Measurements from ENCODE around the gene PLAC8L1. TPM values are rescaled to one million over a fixed set of nuclear protein-coding genes. Genes with fewer than 3 reads are reported as not detected.

Gene PLAC8L1
- total and polyA plus RNA-seq, 2 of the 13 experiments (the other 11 are each of a cell fraction or from before 2014, with no cell fraction given) = 0.44 TPM; not detected in 1

DNA sequence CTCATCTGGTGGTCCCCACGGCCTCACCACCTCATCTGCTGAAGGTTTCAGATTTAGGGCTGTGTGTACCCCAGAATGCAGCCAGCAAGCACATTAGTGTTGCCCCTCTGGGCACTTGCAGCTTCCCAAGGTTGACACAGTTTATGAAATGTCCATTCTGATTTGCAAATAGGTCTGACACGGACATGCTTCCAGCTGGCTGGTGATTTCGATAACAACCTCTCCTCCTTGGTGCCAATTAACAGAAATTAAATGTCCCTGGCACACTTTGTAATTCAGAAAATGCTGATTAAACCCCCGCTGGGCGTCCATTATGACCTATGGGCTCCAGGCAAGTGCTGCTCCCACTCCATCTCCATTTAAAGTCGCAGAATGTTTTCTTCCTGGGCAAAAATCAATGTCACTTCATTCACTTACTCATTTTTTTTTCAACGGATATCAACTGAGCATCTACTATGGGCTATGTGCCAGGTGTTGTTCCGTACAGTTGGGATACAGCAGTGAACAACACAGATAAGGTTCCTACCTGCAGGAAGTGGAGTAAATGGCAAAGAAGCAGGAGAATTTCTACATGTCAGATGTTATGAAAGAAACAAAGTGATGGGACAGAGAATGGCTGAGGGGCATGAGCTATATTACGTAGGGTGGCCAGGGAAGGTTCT lies 32.0 kb downstream of the PLAC8L1 start:
- ATAC-seq (no peak), DNase-seq (ENCODE audit: low spot score) (no peak), FAIRE-seq (no peak)
- Histone ChIP-seq H3K4me2 (ENCODE audit: low read depth, low read length) (no peak overlapping the region), H3K4me1 (ENCODE audit: insufficient read depth, low read length) (peaks cover 8% of the 10 kb centered on the region; the same call in 1 of the 2 replicates), H2AFZ (ENCODE audit: low read length) (no peak overlapping the region), H3K27ac (ENCODE audit: extremely low read length, insufficient read depth, low read length) (no peak overlapping the region), H3K27me3 (ENCODE audit: control insufficient read depth in 1 of 2, insufficient read depth in 2 of 2, low read length in 2 of 2) (no peaks in the 10 kb centered on the region), H4K20me1 (ENCODE audit: insufficient read depth, low read length) (no peaks in the 10 kb centered on the region), H3K9ac (ENCODE audit: insufficient read depth, low read depth, low read length) (no peak overlapping the region), H3K36me3 (replicated peaks in 1 of 2; ENCODE audit: control insufficient read depth in 1 of 2, insufficient read depth in 2 of 2, low read length in 2 of 2) (no peaks in the 10 kb centered on the region), H3K79me2 (ENCODE audit: insufficient read depth, low read length) (no peaks in the 10 kb centered on the region), H3K9me3 (ENCODE audit: low read length) (no peaks in the 10 kb centered on the region), H3K4me3 (replicated peaks in 1 of 3; ENCODE audit: insufficient read depth in 1 of 3, low read depth in 2 of 3, low read length in 3 of 3) (no peak overlapping the region)
- intact Hi-C loops (cut with micrococcal nuclease; ENCODE audit: unreplicated experiment) (no loop called here), in situ Hi-C loops (cut with HindIII; ENCODE audit: extremely low pct_ligation_motif_present, low pct_unique_long_range_greater_than_20kb) (no loop called here)
- POLR2A ChIA-PET = no interaction called here
- 84% methylated on average over 9 of the region's 9 CpGs for WGBS (ENCODE audit: low lambda C conversion rate)
- no TSS peak for BruUV-seq (replicated peaks)
- TF ChIP-seq PRDM4 (CRISPR knock-in tag; IDR thresholded peaks at IDR 0.05; ENCODE audit: borderline replicate concordance) (no peak), SOX13 (IDR thresholded peaks at IDR 0.05) (no peak), SOX13 (CRISPR knock-in tag; conservative IDR thresholded peaks at IDR 0.05 in 1 of 2, IDR thresholded peaks at IDR 0.05 in 1 of 2) (no peak), HCFC1 (IDR thresholded peaks at IDR 0.05; ENCODE audit: low read depth, low read length) (no peak)
- CTCF ChIA-PET (ENCODE audit: low intra/inter-chr PET ratio, low total read pairs) = no interaction called here

- Histone ChIP-seq H3K36me3 (replicated peaks in 1 of 2; ENCODE audit: control insufficient read depth in 1 of 2, insufficient read depth in 2 of 2, low read length in 2 of 2) (no peaks in the 10 kb centered on the region), H3K27me3 (ENCODE audit: control insufficient read depth in 1 of 2, insufficient read depth in 2 of 2, low read length in 2 of 2) (no peaks in the 10 kb centered on the region), H3K4me1 (ENCODE audit: insufficient read depth, low read length) (peaks cover 8% of the 10 kb centered on the region; the same call in 1 of the 2 replicates), H4K20me1 (ENCODE audit: insufficient read depth, low read length) (no peaks in the 10 kb centered on the region), H2AFZ (ENCODE audit: low read length) (no peak overlapping the region), H3K4me3 (replicated peaks in 1 of 3; ENCODE audit: insufficient read depth in 1 of 3, low read depth in 2 of 3, low read length in 3 of 3) (no peak overlapping the region), H3K9me3 (ENCODE audit: low read length) (no peaks in the 10 kb centered on the region), H3K9ac (ENCODE audit: insufficient read depth, low read depth, low read length) (no peak overlapping the region), H3K27ac (ENCODE audit: extremely low read length, insufficient read depth, low read length) (no peak overlapping the region), H3K4me2 (ENCODE audit: low read depth, low read length) (no peak overlapping the region), H3K79me2 (ENCODE audit: insufficient read depth, low read length) (no peaks in the 10 kb centered on the region)
- no peak for FAIRE-seq
- intact Hi-C loops (cut with micrococcal nuclease; ENCODE audit: unreplicated experiment) (no loop called here), in situ Hi-C loops (cut with HindIII; ENCODE audit: extremely low pct_ligation_motif_present, low pct_unique_long_range_greater_than_20kb) (no loop called here)
- DNase-seq (ENCODE audit: low spot score) = no peak
- ATAC-seq = no peak
- POLR2A ChIA-PET = no interaction called here
- CTCF ChIA-PET (ENCODE audit: low intra/inter-chr PET ratio, low total read pairs) = no interaction called here
- WGBS (ENCODE audit: low lambda C conversion rate) = 100% methylated on average over 2 of the region's 2 CpGs
- BruUV-seq (replicated peaks) = no TSS peak
- TF ChIP-seq ZNF367 (CRISPR knock-in tag; IDR thresholded peaks at IDR 0.05; ENCODE audit: borderline replicate concordance) (no peak), LCORL (IDR thresholded peaks at IDR 0.05) (no peak), LCORL (CRISPR knock-in tag; IDR thresholded peaks at IDR 0.05) (no peak), ZNF143 (CRISPR knock-in tag; IDR thresholded peaks at IDR 0.05) (no peak), ZNF660 (CRISPR knock-in tag; IDR thresholded peaks at IDR 0.05; ENCODE audit: borderline replicate concordance, low read depth) (no peak), FOXA3 (CRISPR knock-in tag; IDR thresholded peaks at IDR 0.05) (no peak), SRF (IDR thresholded peaks at IDR 0.05; ENCODE audit: low read depth, low read length) (no peak), PBX2 (CRISPR knock-in tag; IDR thresholded peaks at IDR 0.05) (no peak), ZNF414 (CRISPR knock-in tag; IDR thresholded peaks at IDR 0.05) (no peak), KDM5B (CRISPR knock-in tag; IDR thresholded peaks at IDR 0.05; ENCODE audit: borderline replicate concordance) (no peak), ZNF382 (CRISPR knock-in tag; IDR thresholded peaks at IDR 0.05; ENCODE audit: borderline replicate concordance) (no peak), ZFYVE20 (CRISPR knock-in tag; IDR thresholded peaks at IDR 0.05; ENCODE audit: borderline replicate concordance, low read depth) (no peak)
Observed at GRCh38 chr5:146072595-146072994, 32.8 kb downstream of the PLAC8L1 start.
